Left kidney (tissue), 2 donors: ENCODE results near the gene RNF208. TPM values are rescaled to one million over a fixed set of nuclear protein-coding genes. Genes with fewer than 3 reads are reported as not detected.

ENCODE experiments used
- DNase-seq: peaks from one replicate; pipeline ENCODE4 v3.0.0-alpha.2; 2013
- polyA plus RNA-seq: library from polyadenylated mRNA; unstranded; fragments of 120-200 nt; gene quantifications from one replicate; pipeline ENCODE4 v1.2.1, GENCODE V29; 2013; ENCODE audit not compliant: insufficient read length

The RNF208 gene
- polyA plus RNA-seq, 1 donor, result 5.8 TPM

DNA sequence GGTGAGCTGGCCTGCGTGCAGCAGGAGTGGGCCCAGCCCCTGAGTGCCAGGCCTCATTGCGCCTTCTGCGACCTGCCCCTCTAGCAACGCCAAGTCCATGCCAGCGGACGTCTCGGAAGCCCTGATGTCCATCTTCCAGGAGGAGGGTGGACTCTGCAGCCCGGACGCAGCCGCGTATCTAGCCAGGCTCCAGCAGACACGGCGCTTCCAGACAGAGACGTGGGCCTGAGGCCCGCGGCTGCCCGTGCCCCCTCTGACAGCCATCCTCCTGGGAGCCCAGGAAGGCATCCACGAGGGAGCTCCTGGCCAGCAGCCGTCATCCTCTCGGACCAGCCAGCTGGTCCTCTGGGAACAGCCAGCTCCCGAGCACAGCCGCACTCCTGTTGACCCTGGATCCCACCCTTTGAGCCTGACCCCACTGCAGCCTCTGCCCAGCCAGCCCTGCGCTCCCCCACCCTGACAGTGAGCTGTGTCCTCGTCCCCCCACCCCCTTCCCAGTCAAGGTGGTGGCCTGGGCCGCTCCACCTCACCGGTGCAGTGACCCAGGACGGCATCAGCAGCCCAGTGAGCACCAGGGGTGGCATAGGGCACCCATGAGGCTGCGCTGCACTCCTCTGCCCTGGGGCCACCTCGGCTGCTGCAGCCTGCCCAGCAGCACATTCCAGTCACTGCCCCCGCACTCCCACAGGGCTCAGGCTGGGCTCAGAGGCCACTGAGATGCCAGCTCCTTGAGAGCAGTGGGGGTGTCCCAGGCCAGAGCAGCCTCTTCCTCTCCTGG, 5.7 kb downstream of the RNF208 start:
- no peak for DNase-seq

DNA sequence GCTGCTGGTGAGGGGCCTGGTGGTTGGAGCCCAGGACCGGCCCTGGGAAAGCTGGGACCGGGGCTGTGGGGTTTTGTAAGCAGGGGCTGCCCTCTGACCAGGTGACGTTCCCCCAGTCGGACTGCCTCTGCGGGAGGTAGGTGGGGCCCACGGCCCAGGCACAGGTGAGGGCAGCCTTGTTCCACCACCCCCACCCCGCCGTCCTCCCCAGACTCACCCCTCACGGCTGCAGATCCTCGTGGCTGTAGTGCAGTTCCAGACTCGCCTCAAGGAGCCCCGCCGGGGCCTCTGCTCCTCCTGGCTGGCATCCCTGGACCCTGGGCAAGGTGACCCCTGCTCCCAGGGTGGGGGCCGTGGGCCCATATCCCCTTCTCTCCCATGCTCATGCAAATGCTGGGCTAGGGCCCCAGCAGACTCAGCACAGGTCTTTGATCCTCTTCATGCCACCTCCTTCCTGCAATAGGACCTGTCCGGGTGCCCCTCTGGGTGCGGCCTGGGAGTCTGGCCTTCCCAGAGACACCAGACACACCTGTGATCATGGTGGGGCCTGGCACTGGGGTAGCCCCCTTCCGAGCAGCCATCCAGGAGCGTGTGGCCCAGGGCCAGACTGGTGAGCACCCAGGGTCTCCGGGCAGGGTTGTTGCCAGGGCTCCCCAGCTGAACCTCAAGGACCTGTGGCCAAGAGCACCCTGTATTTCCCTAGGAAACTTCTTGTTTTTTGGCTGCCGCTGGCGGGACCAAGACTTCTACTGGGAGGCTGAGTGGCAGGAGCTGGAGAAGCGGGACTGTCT, 6.6 kb downstream of the RNF208 start:
- DNase-seq, result no peak

DNA sequence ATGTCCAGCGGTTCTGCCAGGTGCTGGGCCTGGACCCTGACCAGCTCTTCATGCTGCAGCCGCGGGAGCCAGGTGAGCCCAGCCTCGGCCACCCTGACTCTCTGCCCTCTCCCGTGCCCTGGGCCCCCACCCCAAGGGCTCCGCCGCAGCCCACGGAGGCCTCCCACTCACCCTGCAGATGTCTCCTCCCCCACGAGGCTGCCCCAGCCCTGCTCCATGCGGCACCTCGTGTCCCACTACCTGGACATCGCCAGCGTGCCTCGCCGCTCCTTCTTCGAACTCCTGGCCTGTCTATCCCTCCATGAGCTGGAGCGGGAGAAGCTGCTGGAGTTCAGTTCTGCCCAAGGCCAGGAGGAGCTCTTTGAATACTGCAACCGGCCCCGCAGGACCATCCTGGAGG, 7.4 kb downstream of the RNF208 start:
- no peak for DNase-seq

DNA sequence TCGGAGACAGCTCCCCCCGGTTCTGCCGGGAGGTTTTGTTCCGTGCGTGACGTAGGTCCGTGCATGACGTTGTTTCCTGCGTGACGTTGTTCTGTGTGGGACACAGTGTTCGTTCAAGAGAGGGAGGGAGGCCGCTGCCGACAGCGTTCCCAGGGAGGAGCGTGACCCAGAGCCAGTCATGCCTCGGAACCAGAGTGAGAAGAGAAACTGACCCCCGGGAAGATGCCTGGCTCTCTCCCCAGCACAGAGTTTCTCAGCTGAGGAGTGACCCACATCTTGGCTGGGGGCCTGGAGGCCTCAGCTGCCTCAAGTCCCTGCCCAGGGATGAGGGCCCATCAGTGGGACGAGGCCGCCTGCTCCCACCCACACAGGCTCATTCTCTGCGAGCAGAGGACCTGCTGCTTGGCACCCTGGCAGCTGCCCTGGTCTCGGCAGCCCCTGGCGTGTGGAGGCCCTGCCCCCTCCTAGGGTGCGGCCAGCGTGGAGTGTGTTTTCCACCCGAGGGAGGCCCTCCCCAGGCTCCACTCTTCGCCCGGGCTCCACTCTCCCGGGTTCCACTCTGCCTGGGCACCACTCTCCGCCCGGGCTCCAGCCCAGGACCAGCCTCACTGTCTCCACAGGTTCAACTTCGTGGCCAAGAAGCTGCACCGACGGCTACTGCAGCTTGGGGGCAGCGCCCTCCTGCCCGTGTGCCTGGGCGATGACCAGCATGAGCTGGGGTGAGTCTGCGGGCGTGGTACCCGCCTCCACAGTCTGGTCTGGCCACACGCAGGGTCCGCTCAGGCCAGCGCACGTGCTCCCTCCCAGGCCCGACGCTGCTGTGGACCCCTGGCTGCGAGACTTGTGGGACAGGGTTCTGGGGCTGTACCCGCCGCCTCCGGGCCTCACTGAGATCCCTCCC, 8.6 kb downstream of the RNF208 start:
- DNase-seq, result no peak

DNA sequence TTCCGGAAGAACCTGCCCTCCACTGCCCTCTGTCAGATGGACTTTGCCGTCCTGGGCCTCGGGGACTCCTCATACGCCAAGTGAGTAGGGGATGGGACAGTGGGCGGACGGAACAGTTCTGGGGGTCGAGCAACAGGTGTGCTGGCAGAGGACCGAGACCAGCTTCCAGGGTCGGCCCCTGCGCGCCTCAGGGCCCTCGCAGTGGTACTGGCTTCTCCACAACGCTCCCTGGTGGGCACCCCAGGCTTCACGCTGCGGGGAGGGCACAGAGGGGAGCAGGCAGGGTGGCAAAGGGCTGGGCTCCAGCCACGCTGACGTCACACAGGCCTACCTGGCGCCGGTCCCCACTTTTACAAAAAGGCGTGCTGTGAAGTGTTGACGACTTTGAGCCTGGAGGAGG, 9.5 kb downstream of the RNF208 start:
- no peak for DNase-seq

DNA sequence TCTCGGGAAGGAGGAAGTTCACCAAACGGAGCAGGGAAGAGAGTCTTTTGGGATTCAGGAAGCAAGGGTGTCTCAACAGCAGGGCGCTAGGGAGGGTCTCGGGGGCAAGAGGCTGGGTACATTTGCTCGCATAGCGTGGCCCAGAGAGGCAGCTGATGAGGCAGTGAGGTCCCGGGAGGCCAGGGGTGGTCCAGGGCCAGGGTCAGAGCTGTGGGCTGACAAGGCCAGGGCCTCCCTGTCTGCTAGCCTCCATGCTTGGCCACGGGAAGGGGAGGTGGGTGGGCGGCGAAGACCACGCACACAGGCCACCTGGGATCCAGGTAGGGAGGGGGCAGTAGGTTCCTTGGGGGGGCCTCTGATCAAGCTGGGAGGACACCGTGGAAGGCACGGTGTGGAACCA, 10.5 kb downstream of the RNF208 start:
- no peak for DNase-seq

DNA sequence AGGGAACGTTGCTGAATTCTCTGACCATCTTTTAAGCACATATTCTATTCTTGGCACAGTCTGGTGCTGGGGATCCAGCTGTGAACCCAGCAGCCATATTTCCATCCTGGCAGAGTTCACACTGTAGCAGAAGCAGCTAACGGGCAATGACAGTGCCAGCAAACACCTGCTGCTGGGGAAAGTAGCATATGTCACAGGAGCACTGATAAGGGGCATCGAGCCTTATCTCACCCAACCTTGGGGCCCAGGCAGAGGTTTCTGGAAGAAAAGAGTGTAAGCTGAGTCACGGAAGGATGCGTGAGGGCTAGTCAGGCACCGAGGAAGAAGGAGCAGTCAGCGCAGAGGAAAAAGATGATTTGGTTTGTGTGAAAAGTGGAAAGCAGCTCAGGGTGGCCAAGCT, 15.4 kb downstream of the RNF208 start:
- no peak for DNase-seq

DNA sequence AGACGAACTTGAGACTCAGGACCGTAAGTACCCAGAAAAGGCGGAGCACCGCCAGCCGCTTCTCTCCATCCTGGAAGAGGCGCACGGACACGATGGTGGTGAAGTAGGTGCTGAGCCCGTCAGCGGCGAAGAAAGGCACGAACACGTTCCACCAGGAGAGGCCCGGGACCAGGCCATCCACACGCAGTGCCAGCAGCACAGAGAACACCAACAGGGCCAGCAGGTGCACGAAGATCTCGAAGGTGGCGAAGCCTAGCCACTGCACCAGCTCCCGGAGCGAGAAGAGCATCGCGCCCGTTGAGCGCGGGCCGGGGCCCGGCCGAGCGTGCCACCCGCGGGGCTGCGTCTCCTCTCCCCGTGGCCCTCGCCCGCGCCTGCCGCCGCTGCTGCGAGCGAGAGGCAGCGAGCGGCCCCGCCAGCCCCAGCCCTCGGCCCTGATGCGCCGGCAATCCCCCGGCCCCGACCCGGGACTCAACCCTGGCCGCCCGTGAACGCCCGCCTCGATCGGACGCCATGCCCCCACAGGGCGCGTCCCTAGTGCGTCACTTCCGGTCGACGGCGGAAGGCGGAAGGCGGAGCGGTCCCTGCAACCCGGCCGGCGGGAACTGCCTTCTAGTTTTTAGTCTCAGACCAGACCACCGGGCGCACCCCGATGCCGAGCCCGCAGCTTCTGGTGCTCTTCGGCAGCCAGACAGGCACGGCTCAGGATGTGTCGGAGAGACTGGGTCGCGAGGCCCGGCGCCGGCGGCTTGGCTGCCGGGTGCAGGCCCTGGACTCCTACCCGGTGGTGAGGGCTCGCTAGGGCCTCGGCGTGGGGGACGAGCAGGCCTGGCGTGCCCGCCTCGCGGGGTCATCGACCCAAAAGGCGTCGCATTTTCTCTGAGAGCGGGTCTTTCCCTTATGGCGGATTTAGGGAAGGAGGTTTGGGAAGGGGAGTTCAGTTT, 16.6 kb downstream of the RNF208 start, which contains the start of the genes NDOR1 and TMEM203:
Gene NDOR1, plus strand, starts transcription at position 575 of the 944 bp plus-strand sequence. Its CDS starts 78 bp downstream, at position 653.
Gene TMEM203, minus strand, starts transcription at position 523 of the 944 bp plus-strand sequence. Its CDS starts 234 bp downstream, at position 289.
- peak; percentile 88 for DNase-seq

DNA sequence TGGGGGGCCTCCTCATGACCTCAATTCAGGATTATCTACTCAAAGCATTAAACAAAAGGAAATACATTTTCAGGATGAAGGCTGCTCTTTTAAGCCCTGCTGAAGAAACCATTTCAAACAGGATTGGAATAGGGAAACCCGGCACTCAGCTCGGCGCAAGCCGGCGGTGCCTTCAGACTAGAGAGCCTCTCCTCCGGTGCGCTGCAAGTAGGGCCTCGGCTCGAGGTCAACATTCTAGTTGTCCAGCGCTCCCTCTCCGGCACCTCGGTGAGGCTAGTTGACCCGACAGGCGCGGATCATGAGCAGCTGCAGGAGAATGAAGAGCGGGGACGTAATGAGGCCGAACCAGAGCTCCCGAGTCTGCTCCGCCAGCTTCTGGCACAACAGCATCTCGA, 17.3 kb downstream of the RNF208 start:
- DNase-seq, result no peak

DNA sequence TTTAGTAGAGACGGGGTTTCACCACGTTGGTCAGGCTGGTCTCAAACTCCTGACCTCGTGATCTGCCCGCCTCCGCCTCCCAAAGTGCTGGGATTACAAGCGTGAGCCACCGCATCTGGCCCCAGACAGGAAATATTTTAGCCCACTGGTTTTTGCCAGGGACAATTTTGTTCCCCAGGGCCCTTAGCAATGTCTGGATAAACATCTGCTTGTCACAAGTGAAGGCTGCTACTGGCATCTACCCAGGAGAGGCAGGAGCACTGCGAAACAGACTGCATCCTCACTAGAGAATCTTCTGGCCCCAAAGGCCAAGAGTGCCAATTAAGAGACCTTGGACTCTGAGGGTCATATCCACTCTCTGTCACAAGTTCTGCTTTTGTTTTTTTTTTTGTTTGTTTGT, 19.1 kb downstream of the RNF208 start:
- no peak for DNase-seq

DNA sequence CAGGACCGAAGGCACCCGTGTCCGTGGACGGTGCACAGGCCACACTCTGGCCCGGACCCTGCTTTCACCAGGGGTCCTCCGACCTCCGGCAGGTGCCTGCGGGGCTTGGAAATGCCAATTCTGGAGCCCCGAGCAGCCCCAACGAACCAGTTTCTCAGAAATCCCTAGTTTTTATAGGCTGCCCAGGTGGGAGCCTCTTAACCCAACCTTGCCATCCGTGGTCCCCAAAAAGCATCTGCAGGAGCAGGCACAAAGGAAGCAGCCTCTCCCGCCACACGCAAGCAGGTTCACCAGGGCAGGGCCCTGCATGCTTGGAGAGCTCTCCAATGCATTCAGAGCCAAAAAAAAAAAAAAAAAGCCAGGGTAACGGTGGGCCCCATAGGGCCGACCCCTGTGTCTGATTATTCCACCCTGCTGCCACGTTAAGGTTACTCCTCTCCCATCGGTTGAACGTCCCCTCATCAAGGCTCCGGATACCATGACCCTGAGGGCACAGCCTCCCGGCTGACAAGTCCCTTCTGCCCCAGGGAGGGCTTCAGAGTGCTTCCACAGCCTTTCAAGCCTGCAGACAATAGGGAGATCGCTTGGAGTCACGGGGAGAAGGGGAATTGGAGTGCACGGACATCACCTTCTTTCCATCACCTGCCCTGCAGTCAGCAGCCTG, 20.7 kb downstream of the RNF208 start:
- no peak for DNase-seq

DNA sequence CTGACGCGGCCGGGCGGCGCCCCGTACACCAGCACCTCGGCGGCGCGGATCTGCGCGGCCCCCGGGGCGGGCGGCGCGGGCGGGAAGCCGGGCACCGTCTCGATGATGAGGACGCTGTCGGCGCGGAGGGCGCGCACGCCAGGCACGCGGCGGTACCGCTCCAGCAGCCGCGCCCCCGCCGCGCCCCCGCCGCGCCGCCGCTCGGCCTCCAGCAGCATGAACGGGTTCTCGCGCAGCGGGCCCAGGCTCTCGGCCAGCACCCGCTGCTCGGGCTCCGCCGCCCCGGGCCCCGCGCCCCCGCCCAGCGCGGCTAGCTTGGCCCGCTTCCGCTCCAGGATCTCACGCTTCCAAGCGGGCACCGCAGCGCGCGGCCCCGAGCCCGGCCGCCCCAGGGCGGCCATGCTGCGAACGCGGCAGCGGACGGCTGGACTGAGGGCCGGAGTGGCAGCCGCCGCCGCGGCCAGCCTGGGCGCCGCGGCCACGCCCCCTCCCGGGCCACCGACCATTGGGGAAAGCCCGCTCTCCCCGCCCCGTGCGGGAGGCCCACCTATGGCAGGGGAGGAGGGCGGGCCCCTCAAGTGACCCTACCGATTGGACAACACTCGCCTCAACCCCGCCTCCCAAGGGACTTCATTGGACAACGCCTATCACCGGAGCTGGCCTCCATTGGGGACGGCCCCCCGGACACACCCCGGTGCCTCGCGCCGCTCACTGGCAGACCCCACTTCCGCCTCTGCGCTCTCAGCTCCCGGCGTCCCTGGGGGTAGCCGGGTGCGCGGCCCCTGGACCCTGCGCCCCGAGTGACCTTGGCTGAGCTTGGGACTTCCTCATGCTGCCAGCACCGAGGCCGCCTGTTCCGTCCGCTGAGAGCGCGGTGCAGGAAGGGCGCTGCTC, 21.5 kb downstream of the RNF208 start, which contains the start of gene TPRN:
Gene TPRN, minus strand, starts transcription at position 431 of the 894 bp plus-strand sequence. Its CDS starts 30 bp downstream, at position 401.
- peak; percentile 99 for DNase-seq

DNA sequence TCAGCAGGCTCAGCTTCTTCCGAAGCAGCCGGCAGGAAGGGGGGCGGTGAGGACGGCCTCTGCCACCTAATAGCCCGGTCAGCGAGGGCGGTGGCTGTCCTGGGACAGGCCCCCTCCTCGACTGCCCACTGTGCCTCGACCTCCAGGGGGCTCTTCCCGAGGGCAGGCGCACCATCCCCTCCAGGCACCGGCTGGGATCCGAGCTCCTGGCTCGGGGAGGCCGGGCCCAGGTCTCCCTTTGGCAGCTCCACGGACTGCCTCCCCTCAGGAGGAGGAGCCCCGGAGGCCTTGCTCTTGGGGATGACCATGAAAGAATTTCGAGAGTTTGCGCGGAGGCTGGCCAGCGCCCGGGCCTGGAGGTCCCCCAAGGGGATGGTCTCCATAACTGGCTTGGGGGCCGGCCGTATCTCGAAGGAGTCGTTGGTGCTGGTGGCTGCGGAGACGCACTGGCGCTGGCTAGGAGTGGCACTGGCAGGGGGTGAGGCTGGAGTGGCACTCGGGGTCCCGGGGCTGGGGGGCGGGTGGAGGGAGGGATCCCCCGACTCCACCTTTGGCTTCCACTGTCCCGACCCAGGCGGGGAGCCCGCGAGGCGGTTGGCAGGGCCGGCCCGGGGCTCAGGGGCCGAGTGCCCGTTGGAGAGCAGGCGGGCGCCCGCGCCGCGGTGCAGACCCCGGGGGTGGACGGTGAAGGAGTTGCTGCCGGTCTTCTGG, 22.5 kb downstream of the RNF208 start:
- no peak for DNase-seq

DNA sequence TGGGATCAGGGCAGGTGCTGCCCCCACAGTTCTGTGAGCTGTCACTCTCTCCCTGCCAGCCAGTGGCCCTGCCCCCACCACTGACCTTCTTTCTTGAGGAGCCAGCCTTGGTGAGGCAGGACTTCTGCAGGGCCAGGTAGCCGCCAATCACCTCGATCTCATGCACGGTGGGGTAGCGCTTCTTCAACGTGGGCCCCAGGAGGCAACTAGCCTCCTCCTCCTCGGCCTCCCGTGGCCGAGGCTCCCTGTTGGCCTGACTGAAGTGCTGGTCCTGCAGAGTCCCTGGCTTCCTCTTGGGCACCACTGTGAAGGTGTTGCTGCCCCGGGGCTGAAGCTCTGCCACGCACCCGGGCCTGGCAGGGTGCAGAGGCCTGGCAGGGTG, 23.1 kb downstream of the RNF208 start:
- no peak for DNase-seq

DNA sequence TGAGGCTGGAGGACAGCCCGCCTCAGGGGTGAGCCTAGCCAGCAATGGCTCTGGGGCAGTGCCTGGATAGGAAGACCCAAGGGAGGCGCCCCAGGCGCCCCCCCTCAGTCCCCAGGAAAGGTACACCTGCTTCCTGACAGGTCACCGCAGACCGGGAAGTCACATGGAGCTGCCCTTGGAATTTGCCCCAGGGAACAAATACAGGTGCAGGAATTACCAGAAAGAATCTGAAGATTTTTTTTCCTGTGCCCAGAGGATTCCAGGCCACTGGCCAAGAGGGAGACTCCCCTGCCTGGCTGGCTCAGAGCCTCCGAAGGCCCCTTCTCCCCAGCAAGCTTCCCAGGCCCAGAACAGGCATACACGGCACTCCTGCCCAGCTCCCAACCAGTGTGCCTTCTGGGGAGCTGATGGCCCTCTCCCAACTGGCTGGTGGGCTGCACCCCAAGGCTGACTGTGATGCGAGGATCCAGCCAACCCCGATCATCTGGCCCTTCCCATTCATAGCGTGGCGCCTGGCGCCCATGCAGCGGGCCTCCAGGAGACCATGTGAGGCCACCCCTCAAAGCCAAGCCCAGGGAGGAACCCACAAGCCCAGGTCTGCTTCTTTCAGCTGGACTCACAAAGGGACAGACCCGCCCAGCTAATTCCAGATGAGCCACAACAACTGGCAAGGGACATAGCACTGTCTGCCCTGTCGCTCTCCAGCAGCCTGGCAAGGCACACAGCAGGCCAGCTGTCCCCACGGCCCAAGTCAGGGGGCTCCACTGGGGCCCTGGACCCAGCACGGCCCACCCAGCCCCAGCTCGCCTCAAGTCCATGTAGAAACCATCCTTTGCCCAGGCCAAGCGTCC, 23.8 kb downstream of the RNF208 start:
- DNase-seq, result no peak

DNA sequence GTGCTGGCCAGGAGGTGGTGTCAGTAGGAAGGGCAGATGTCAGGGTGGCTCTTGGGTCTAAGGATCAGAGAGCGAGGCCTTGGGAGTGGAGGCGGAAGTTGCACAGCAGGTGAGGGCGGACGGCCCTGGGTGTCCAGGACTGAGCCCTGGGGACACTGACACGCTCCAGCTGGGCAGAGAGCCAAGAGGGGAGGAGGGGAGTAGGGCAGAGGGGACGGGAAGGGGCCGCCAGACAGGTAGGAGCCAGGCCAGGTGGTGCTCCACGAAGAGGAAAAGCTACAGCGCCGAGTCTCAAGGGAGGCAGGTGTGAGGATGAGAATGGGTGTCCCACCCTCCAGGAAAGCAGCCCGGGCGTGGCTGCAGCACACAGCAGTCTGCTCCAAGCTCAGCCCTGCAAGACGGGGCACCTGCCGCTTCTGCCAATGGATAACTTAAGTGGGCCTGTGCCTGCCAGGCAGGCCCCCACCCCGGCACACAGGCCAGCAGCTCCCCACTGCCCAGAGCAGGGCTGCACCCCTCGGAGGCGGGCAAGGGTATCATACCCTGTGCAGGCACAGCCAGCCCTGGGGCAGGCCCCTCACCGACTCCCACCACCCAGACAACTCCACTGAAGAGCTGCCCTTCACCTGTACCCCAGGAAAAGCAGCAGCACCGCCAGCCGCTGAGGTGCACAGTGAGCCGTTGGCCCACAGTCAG, 26.4 kb downstream of the RNF208 start:
- DNase-seq, result no peak

DNA sequence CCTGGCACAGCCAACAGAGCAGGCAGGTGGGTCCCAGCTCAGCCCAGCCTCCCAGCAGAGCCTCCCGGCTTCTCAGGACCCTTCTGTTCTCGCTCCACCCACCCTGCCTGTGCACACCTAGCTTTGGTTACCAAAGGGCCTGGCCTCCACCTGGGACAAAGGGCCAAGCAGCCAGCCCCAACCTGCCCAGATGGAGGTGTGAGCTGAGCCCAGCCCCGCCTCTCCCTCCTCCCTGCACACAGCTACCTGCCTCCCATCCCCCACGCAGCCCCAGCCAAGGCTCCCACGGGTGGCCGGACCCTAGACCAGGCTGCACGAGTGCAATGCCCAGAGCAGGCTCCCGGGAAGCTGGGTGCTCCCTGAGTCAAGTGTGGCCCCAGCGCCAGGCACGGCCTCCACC, 27.1 kb downstream of the RNF208 start:
- no peak for DNase-seq
